HuH-7.5 (cell line): ENCODE data around the gene GATA2.

Experiments used
- DNase-seq: peaks from one replicate; pipeline ENCODE4 v3.0.0; 2011; ENCODE audit warnings: low spot score

The GATA2 gene

DNA sequence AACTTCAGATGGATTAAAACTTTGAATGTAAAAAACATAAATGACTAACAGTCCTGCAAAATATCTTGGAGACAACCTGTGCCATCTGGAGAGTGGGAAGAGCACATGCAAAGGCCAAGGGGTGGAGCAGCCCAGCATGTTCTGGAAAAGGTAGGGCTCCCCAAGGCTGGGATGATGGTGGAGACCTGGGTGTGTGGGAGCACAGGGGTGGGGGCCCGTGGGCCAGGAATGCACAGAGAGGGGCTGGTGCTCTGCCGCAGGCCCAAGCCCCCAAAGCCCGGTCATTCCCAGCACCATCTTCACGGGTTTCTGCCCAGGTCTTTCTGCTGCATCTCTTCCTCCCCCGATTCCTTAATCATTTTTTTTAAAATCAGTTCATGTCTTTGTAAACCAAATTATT lies 9.7 kb upstream of the GATA2 start:
- DNase-seq: no peak

DNA sequence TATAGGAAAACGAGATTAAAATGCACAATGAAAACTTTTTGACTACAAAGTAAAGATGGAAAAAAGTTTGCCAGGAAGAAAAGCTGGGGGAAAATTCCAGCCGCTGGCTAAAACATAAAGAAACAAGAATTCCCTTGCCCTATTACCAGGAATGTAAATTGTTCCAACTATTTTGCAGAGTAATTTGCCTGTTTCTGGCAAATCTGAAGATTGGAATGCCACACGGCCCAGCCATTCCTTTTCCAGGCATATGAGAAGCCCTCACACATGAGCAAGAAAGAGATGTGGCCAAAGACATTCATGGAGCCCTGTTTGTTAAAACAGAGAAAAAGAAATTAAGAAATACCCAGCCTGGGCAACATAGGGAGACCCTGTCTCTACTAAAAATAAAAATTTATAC lies 8.4 kb upstream of the GATA2 start:
- no peak for DNase-seq

DNA sequence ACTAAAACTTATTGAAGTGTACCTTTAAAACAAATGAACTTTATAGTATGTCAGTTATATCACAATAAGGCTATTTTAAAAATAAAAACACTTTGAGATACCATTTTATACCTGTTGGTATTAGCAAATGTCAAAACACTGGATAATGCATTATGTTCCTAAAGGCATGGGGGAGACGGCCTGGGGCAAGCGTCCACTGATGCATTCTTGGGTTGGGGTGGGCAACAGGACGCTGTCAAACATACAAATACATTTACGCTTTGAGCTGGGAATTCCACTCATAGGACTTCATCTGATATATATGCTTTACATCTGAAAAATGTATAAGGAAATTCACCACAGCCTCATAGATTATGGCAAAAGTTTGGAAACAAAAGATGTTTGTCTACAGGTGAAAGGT lies 7.6 kb upstream of the GATA2 start:
- DNase-seq: no peak

DNA sequence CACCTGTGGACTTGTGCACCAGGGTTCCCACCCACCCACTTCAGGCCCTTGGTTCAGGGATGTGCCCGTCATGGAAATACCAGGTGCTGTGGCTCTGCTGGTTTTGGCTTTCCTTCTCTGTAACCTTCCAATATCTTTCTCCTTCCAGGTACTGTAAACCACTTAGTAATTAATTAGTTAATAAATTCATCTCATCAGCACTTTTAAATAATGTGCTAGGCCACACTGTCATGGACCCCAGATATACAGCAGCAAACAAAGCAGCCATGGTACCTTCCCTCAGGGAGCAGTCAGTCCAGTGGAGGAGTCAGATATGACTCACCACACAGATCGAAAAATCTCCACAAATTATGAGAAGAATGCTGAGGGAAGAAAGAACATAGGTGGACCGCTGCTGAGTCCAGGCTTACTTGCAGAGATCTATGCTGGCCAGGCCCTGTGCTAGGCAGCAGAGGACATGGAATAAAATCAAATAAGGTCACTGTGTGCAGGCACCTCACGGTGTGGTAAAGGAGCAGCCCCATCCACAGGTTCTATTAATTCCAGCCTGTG lies 6.8 kb upstream of the GATA2 start:
- DNase-seq: no peak

DNA sequence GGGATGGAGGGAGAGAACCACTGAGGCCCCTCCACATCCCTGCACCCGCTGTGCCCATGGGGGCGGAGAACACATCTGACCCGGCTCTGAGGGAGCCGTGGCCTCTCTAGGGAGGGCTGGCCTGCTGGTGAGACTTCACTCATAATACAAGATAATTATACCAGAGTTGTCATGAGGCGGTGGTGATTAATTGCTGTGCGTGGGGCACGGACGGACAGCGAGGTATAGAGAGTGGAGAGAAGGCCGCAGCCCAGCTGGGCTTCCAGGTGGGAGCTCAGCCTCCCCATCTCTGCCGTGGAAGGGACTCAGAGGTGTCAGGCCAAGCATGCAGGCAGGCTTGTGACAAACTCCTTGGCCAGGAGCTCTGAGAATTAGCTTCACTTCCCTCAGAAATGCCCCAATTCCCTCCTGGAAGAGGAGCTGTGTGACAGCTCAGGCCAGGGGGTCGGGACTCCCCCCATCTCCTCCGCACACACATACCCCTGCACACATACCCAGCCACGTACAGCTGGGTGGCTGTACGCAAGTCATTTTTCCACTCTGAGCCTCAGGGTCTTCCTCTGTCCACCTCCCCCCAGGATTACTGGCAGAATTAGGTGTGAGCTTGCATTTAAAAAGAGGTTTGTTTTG lies 6.0 kb upstream of the GATA2 start:
- no peak for DNase-seq

DNA sequence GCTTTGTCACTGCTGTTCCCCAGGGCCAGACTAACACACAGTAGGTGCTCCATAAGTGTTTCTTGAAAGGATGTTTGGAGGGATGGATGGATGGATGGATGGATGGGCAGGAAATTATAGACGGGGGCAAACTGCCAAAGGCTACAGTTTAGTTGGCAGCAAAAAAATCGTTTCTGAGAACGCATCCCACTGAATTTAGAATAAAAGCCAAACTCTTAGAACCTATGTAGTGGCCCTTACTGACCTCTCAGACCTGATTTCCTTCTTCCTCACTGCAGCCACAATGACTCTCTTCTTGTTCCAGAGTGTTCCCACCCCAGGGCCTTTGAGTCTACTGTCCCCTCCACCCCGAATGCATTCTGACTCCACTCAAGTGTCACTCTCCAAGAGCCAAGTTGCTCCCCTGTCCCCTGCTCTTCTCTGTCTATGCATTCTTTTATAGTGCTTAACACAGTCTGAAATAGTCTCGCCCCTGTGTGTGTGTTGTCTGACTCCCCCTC lies 5.2 kb upstream of the GATA2 start:
- DNase-seq: no peak

DNA sequence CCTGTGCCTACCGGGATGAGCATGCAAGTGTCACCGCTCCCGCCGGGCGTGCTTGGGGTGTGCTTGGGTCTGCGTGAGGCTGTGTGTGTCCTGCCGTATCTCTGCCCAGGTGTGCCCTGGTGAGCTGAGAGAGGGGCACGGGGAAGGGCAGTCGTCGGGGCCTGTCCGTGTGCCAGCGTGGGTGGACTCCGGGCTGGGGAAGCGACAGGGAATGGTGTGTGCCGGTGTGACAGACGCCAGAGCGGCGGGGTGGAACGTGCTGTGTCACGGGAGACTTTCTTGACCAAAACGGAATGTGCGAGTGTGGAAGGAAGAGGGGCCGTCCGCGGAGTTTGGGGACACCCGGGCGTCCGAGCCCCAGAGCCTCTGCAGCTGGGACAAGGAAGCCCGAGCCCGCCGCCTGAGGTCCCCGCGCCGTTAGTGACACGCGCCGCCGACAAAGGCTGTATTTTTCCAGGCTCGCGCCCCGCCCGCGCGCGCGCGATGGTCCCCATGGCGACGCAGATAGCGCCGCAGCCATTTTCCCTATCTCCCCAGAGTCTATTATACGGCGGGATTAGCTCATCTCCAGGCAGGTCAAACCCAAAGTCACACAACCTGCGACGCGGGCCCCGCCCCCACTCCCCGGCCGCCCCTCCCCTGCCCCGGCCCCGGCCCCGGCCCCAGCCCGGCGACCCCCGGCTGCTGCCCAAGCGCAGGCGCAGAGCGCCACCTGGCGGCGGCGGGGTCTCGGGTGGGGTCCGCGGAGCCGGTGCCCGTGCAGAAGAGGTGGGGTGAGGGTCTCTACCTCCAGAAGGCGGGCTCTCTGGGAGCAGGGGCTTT lies 4.5 kb upstream of the GATA2 start:
- DNase-seq: peak; percentile 97

DNA sequence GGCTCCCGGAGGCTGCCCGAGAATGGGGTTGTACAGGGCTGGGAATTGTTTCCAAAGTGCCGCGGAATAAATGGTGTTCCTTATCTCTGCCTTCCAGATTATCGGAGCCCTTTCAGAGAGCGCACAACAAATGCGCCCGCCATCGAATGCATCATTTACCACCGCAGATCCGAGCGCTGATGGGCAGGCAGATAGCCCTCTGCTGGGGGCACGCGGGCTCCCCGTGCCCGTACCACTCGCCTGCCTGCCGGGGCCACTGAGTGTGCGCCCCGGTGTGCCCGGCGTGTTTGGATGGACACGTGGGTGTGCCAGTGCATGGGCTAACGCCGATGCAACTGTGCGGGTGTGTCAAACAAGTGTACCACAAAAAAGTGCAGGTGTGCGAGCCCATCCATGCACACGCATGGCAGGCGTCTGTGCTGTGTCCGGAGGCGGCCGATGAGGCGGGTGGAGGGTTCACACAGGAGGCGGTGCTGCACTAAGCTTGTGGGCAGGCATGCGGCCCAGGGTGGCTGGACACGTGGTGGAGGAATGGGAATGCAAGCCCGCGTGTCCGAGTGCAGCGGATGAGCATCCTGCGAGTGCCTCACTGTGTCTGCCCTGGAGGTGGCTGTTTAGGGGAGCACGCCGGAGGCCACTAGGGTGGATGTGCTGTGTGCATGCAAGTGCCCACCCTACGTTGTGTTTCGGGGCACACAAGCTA lies 3.8 kb upstream of the GATA2 start:
- no peak for DNase-seq

DNA sequence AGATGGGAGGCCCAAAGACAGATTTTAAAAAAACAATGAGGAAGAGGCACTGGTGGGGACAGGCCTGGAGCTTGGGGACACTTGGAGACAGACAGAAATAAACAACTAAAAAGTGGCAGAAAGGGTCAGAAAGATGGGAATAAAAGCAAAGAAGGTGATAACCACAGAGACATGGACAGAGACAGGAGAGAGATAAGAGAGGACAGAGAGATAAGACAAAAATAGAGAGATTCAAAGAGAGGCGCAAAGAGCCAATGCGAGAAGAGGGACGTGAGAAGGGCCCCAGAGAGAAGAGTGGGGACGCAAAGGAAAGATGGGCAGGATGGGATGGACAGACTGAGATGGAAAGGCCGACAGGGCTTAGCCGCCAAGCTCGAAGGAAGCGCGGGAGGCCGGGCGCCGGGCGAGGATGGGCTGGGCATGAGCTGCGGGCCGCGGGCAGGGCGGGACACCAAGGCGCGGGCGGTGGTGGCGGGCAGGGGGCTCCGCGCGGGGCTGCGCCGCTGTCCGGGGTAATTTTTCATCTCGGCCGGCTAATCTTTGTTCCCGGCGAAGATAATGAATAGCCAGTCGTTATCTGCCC lies 3.1 kb upstream of the GATA2 start:
- no peak for DNase-seq

DNA sequence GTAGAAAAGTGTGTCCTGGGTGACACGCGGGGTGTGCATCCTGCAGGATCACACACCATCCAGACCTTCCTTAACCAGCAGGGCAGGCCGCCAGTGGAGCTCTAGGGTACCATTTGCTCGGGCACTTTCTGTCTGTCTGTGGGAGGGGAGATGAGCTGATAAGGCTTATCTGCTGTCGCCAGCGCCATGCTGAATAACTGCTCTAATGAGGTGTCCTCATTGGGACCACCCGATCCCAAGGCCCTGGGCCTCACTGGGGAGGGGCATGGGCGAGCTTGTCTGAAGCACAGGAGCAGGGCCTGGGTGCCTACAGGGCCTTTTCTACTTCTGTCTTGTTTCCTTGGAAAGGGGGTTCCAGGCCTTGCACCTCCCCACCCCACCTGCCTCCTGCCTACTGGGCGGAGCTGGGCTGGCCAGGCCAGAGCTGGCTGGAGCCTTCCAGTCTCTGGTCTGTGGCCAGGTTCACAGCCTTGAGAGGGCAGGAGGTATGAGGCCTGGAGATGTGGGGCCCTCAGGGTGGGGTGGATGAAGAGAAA lies 2.5 kb upstream of the GATA2 start:
- no peak for DNase-seq

DNA sequence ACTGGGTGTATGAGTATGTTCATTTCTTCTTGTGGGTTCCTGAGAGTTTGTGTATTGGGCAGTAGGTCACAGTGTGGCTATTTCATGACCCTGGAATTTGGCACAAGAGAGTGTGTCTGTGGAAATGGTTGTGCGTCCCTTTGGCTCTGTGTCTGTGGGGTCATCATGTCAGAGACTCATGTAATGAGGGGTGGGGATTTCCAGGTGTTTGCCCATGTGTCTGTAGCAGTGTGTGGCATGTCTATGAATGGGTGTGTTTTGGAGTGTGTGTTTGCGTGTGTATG lies 1.3 kb upstream of the GATA2 start:
- DNase-seq: no peak

DNA sequence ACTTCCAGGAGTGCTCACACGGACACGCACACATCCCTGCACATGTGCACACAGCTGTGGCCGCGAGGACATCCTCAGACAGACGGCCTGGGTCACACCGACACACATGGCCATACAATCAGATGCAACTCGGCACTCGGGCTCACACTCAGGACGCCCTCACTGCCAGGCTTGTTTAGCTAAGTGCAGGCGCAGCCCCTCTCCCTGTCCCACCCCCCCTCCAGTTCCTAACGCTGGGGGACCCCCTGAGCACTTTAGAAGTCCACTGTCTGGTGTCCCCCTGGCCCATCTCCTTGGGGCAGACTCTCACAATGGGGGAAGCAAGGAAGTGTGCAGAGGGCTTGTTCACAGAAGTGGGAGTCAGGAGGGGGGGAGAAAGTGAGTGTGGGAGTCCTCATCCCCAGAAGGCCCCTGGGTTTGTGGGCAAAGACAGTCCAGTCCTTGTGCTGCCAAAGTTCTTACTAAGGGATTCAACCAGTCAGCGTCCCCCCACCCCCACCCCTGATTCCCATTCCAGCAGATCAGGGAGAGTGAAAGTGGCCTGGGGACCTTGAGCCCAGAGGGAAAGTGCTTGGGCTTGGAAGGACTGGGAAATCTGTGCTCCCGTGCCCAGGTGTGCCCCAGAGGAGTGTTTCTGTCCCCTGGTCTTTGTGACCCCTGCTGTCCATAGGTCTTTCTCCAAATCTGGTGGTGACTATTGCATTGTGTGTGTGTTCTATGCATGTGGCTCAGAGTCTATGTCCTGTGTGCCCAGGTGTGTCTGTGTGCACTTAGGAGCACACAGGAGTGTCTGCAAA lies 767 bp upstream of the GATA2 start:
- no peak for DNase-seq

DNA sequence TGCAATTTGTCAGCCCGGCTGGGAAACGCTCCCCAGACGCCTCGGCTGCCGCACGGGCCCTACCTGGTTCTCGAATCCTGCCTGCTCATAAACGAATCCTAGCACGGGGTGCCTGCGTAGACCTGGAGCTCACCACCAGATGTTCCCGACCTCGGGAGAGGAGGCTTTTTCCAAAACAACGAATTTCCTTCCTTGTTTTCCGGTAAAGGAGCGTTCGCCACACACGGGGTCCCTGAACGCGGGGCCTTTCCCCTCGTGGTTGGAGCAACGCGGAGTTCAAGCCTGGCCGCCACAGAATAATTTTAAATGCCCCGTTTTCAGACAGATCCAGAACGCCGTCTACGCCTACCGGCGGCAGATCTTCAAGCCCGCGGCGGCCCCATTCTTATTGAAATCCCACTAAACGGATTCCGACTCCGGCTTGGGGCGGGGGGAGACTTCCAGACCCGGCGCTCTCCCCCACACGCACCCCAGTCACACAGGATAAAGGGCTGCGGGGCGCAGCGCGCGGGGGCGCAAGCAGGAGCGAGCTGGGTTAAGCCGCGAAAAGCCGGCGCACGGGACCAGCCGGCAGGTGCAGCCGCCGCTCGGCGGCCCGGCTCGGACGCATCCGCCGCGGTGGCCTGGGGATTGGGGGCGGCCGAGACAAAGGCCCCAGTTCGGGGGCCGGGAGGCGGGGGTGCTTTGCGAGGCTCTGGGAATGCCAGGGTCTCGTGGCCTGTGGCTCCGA lies 895 bp downstream of the GATA2 start:
- DNase-seq: no peak

DNA sequence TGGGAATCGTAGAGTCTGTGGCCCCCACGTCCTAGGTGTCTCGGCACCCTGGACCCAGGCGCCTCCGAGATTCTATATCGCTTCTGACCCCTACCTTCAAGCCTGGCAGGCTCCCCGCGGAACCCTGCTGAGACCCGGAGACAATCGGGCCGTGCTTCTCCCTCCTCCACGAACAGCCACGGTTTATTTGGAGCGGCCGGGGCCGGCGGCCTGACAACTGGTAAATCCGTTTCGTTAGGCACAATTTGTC lies 1.4 kb downstream of the GATA2 start:
- DNase-seq: no peak

DNA sequence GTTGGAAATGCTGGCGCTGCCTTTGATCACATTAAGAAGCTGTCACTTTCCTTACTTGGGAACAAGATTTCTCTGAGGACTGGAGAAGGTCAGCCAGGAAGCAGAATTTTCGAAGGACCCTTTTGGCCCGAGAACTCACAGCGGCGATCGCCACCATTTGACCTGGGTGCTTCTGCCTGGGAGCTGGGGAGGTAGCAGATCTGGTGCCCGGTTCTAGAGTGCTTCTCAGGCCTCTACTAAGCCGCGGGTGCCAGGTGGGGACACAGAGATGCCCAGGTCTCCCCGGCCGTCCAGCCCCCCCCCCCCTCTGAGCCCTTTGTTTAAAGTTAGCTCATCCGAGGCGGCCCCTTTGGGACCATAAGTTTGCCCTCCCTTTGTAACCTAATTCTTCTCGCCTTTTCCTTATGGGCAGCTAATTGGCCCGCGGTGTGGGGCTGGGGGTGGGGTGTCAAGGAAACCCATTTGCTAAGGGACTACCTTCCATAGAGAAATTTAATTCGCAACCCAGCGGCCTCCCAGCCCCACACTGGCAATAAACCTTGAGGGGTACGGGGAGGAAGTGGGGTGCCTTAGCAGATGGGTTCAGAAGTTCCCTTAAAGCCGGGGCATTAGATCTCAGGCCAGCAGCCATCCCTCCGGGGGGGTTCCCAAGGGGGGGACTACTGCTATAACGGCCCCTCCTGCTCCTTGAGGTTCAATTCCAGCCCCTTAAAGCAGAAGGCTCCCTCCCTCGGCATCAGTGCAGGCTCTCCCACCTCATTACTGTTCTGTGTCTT lies 1.9 kb downstream of the GATA2 start:
- DNase-seq: no peak

DNA sequence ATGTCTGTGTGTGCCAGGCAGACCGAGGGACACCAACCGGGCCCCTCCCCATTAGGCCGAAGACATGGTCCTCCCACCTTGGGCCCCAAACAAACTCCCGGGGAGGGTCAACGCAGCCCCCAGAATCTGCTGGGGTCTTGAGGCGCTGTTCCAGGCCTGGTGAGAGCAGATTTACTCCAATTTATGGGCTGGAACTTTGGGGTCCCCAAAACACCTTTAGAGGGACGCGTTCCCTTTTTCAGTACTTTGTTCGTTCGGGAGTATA lies 2.4 kb downstream of the GATA2 start:
- DNase-seq: no peak

DNA sequence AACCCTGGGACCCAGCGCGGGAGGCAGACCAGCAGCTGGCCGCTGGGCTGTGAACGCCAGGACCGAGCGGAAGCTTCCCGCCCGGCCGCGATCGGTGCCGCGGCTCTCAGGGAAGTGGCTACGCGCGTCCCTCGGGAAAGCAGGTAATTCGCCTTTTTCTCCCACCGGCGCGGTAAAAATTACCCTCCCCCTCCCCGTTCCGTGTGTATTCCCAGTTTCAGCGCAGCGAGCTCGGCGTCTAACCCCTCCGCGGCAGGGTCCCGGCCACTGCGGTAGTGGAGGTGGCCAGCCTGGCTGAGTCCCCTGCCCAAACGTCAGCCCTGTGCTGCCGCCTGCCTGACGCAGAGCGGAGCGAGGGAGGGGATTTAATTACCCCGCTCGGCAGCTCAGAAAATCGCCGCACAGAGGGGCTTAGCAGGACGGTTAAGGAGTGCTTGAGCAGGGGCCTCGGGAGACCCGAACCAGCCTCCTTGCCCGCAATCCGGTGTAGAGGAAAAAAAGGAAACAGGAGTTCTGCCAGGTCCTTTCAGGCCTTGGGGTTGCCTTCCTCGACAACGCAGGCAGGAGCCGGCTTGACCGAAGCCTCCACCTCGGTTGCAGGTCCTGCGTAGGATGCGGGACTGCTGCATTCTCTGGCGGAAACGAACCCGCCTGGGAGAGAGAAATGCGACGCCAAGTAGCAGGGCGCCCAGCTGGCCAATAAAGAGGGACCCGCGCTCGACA lies 2.9 kb downstream of the GATA2 start:
- peak; percentile 95 for DNase-seq

DNA sequence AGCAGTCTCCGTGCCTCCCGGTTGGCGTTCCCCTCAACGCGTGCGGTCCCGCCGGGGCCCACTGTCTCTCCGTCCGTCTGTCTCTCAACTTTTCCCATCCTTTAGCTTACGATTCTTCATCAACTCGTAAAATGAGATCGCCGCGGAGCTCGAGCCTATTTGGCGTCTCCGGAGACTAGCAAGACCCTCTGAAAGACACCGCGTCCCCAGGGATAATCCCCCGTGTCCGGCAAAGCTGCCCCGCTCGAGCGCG lies 3.4 kb downstream of the GATA2 start:
- DNase-seq: no peak

DNA sequence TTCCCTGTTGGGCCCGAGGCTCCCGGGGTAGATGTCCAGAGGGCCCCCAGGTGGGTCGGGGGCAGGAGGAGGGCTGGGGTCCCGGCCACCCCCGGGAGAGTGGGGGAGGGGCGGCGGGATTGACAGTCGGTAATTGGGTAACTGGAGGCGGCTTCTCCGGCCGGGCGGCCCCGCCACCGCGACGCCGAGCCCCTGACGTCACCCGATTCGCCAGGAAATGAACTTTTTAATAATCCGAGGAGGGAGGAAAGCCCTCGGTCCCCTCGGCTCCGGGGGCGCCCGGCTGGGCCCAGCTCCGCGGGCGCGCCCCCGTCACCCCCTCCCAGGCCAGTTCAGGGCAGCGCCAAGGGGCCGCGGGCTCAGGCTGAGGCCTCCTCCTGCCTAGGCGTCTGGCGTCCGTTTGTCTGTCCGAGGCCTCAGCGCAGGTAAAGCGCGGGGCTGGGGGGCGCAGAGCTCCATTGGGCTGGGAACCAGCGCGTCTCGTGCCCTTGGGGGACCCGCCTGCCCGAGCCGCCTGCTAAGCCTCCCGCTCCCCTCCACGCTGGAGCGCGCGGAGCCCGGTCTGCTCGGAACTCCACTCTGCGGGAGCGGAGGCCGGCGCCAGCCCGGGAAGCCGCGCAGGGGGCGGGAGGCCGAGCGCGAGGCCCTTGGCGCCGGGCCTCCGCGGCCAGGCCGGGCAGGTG lies 3.9 kb downstream of the GATA2 start:
- DNase-seq: peak; percentile 82

DNA sequence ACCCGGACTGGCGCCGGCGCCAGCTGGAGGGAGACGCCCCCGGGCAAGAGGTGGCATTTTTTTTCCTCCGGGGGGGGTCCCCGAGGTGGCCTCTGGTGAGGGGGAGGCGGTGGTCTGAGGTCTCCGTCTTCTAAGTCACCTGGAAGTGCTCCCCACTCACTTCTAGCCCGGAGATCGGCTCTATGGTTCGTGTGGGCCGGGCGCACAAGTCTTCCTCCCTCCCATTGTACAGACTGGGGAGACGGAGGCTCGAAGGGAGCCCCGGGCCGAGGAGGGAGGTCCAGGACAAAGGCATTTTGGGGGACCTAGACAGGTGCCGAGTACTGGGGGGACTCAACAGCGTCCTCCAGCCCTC lies 4.4 kb downstream of the GATA2 start:
- peak; percentile 64 for DNase-seq
